ENCODE data around the gene SELENOO.

DNA sequence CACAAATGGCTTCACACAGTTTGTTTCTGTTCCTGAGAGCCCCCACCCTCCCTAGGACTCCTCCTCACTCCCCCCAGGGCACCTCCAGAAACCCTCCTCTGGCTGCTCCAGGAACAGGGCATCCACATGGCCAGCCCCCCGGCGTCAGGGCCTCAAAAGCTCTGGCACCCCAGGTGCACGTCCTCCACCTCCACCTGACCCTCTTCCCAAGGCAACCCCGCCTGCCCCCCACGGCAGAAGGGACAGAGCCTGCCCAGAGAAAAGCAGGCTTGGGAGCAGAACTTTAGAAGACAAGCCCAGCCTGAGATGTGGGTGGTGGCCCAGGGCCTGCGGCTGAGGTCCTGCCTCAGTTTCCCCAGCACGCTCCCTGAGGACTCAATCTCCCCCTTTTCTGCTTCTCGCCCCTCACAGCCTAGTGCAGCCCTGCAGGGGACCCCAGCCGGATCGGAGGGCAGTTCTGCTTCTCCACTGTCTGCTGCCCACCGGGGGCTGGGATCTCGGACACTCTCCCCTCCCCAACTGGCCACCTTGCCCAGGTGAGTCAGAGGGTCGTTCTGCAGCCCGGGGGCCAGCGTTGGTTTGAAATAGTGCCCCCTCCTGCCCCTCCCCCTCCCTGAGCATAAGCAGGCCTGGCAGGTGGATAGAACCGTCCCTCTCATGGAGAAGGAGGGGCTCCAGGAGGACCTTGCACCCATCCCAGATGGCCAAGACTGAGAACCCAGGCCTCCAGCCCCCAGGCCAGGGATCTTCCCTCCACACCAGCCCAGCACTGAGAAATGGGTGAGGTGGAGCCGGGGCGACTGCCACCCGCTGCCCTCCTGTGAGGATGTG, 17.5 kb upstream of the SELENOO start:
- TF ChIP-seq CTCF (conservative IDR thresholded peaks at IDR 0.05; ENCODE audit: low read length) (no peak), EZH2phosphoT487 (IDR thresholded peaks at IDR 0.05; ENCODE audit: borderline replicate concordance, low read depth, low read length) (no peak)

All from OCI-LY7 (cell line).